HG03039 (cell line): ENCODE data around the gene PDE11A.
"Not testable (repeated sequence)": the region's sequence is repeated elsewhere in the genome, so short reads cannot be mapped to it uniquely, and the experiment has no call there.

Experiments
- ATAC-seq: cut with Tn5 transposase; IDR thresholded peaks from one replicate; pipeline ENCODE4 v1.9.1; 2021; ENCODE audit warnings: mild to moderate bottlenecking, moderate library complexity; ENCODE audit not compliant: unreplicated experiment

PDE11A gene

DNA sequence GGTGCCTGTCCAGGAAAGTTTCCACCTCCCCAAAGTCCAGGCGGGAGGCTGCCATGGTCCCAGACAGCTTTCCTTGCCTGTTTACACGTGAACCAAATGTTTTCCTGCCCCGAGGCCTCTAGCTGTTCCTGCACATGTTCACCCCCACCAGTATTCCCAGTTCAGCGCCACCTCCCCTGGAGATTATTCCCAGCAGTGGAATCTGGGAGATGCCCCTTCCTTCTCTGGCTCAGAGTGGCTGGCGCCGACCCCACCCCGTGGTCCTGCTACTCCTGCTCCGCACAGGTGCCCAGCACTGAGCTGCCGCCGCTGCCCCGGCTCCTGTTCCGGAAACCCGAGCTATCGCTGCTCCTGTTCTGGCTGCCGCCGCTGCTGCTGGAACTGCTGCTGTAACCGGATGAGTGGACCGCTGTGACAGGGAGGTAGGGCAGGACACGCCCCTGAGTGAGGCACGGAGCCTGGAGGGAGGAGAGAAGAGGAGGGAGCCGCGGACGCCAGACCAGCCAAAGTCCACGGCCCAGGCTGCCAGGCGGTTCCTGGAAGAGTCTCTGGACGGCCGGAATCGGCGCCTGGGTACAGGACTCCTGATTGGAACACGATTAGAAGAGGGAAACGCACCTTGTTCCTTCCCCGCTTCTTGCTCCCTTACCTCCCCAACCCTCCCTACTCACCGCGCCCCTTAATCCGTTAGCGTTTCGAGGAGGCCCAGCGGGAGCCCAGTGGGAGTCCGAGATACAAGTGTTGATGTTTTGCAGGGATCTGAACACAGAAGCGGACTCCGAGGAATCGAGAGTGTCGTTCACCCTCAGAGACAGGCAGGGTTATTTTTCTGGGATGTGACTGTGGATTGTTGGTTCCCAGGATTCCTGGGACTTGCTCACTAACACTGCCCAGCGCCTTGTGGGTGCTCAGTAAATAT lies at the start of gene PDE11A:
Gene PDE11A (minus strand): TSS at position 395 of the 919 bp plus-strand sequence. CDS start 340 bp downstream, at position 55.
- ATAC-seq: no peak

- no peak for ATAC-seq
These were observed 46.8 kb upstream of the PDE11A start for GRCh38 chr2:178119179-178119922.

DNA sequence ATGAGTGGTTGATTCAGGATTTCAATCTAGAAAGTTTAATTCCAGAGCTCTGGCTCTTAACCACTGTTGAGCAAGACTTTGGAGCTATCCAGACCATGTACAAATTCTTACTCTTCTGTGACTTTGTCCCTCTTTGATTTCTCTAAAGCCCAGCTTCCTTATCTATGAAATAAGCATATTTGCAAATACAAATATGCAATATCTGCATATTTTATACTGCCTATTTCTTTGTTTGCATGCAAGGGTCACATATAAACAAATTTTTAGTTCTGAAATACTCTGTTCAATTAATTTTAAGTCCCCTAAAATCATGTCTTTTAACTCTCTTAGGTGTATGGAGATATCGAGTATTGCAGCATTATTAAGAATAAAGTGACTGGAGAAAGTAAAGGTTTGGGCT lies 45.1 kb upstream of the PDE11A start:
- no peak for ATAC-seq

GRCh38 chr2:178115271-178115670 lies 42.7 kb upstream of the PDE11A start:
- no peak for ATAC-seq

DNA sequence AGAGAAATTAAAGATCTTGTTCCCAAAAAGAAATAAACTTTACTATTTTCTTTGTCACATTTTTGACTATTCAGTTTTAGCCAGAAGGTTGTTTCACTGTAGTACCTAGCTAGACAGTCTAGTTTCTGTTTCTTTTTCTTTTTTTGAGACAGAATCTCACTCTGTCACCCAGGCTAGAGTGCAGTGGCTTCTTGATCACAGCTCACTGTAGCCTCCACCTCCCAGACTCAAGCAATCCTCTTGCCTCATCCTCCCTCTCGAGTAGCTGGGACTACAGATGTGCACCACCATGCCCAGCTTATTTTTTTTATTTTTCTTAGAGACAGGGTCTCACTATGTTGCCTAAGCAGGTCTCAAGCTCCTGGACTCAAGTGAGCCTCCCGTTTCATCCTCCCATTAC lies 41.9 kb upstream of the PDE11A start:
- peak; percentile 41 for ATAC-seq

DNA sequence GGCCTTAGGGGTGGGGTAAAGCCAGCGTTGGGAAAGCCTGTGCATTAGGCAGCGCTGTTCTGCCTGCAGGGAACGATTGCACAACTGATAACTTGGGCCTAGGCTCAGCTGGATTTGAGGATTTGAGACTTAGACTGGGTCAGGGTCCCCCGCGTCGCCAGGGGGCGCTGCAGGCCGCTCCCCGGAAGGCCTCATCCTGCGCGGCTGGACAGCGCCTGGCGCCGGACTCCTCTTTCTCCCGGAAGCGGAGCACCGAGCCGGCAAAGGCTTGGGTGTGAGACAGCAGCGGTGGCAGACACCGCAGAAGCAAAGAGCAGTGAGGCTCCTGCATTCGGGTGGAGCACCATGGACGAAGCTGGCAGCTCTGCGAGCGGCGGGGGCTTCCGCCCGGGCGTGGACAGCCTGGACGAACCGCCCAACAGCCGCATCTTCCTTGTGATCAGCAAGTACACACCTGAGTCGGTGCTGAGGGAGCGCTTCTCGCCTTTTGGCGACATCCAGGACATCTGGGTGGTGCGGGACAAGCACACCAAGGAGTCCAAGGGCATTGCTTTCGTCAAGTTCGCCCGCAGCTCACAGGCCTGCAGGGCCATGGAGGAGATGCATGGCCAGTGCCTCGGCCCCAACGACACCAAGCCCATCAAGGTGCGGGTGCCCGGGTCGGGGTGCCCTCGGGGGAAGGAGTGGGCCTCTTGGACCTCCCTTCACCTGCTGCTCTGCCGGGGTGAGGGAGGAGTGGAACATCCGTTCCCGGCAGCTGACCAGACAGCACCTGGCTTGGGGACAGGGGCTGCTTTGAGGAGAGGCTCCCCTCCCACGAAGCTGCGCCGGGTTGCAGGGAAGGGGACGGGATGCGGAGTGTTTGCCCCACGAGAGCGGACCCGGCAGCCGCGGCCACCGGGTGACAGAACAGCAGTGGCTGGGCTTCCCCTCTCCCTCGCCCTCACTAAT lies 39.9 kb upstream of the PDE11A start, which contains the start of gene RBM45:
Gene RBM45 (plus strand): TSS at position 236 of the 951 bp plus-strand sequence. CDS start 110 bp downstream, at position 346.
- ATAC-seq: peak; percentile 94

GRCh38 chr2:178111743-178112142 lies 39.2 kb upstream of the PDE11A start:
- ATAC-seq: no peak

DNA sequence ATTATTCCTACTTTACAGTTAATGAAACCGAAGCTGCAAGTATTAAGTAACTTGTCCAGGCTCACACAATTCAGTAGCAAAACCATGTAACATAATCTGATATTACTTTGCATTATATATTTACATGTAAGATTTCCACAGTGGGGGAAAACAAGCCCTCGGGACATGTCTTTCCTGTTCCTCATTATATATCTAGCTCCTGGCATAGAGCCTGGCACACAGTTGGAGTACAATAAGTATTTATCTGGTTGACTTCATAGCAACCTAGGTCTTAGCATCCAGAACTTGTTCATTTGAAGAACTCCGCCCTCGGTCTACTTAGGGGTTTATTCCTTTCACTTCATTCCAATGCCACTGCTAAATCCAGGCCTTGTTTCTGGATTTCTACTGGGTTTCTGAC lies 38.1 kb upstream of the PDE11A start:
- ATAC-seq: no peak

GRCh38 chr2:178109813-178110212 lies 37.2 kb upstream of the PDE11A start:
- no peak for ATAC-seq

DNA sequence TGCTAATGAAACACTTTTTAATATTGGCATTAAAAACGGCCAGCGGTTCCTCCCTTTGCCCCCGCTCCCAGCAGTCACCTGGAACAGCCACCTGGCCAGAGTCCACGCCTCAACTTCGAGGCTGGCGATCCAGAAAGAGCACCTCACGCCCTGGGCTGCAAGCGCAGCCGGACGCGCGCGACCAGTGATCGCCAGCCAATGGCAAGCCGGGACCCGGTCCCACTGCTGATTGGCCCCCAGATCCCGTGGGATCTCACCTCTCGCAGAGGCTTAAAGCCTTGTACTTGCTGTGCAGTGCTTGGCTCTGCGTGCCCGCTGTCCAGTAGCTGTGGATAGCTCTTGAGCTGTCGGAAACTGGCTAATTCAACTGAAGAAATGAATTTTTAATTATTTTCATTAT lies 35.6 kb upstream of the PDE11A start:
- ATAC-seq: no peak

DNA sequence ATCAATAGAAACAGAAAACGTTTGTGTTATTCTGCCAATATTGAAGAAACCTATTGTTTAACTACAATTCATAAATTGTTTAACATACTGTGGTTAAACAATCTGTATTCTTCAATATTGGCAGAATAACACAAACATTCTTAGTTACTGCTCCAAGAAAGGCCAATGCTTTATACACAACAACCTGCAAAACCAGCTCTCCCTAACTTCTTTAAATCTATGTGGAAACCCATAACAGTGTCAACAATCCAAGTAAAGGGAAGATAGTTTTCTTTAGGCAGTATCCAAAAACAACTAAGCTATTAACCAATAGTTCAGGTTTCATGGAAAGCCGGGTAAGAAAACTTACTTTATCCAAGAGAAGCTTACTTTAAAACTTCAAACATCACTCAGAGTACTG lies 33.5 kb upstream of the PDE11A start:
- ATAC-seq: no peak

GRCh38 chr2:178105566-178105965 lies 33.0 kb upstream of the PDE11A start:
- no peak for ATAC-seq

- no peak for ATAC-seq
These were observed 28.9 kb upstream of the PDE11A start for GRCh38 chr2:178101321-178102079.

- ATAC-seq: no peak
These were observed 20.9 kb upstream of the PDE11A start for GRCh38 chr2:178093471-178093870.

DNA sequence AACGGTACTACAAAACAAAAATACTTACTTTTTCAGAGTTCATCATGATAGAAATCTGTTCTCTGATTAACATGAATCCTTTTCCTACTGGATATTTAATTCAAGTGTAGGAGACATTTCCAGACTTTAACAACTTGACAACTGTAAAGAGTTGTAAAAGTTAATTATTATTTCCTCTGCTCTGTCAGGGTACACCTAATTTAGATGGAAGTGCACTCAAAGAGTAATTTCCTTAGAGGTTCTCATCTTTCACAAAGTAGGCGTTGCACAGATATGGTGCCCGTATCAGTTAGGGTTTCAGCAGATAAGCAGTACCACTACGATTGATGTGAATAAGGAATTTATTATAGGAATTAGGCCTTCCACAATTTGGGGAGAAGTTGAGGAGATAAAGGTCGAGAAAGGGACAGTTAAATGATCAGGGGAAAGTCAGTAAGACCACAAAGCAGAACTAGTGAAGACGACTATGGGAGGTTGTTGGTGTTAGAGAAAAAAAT lies 16.2 kb upstream of the PDE11A start:
- no peak for ATAC-seq

- no peak for ATAC-seq
These were observed 11.7 kb upstream of the PDE11A start for GRCh38 chr2:178084273-178084672.

GRCh38 chr2:178082408-178083045 lies 9.9 kb upstream of the PDE11A start:
- ATAC-seq: no peak

- not testable (repeated sequence) for ATAC-seq
These were observed 6.7 kb upstream of the PDE11A start for GRCh38 chr2:178079279-178079678.

- no peak for ATAC-seq
These were observed 3.6 kb upstream of the PDE11A start for GRCh38 chr2:178076130-178076529.
